SK-N-SH treated with all-trans-retinoic acid at 6 μM for 48 hours (cell line): ENCODE results near the gene CRISPLD2.

Experiments used
- ATAC-seq: fragments of 200-7000 bp; cut with Tn5 transposase; 3 replicates; pipeline ENCODE4 v1.9.1; 2020; ENCODE audit warnings: mild to moderate bottlenecking, moderate library complexity
- ARNTL ChIP-seq: fragments of 450-650 bp; formaldehyde crosslinking; IDR thresholded peaks from 2 replicates; pipeline ENCODE4 v1.5.0; 2020; ENCODE audit warnings: low read depth, mild to moderate bottlenecking, moderate library complexity, borderline replicate concordance
- BACH2 ChIP-seq: fragments of 250-450 bp; sonication (Bioruptor Pico); IDR thresholded peaks from 2 replicates; pipeline ENCODE4 v1.9.0; 2021; ENCODE audit warnings: mild to moderate bottlenecking, borderline replicate concordance
- CREB5 ChIP-seq: fragments of 250-450 bp; sonication (Bioruptor Pico); IDR thresholded peaks from 2 replicates; pipeline ENCODE4 v1.5.1; 2020; ENCODE audit warnings: low read depth, mild to moderate bottlenecking, moderate library complexity
- CSDC2 ChIP-seq: fragments of 250-450 bp; sonication (Bioruptor Pico); IDR thresholded peaks from 2 replicates; pipeline ENCODE4 v1.5.0; 2020; ENCODE audit warnings: mild to moderate bottlenecking, moderate library complexity
- CSRNP3 ChIP-seq: fragments of 250-450 bp; sonication (Bioruptor Pico); IDR thresholded peaks from 2 replicates; pipeline ENCODE4 v1.5.1; 2021; ENCODE audit warnings: mild to moderate bottlenecking, moderate library complexity
- ESRRG ChIP-seq: fragments of 250-450 bp; sonication (Bioruptor Pico); IDR thresholded peaks from 2 replicates; pipeline ENCODE4 v1.6.1; 2021; ENCODE audit warnings: mild to moderate bottlenecking
- GLIS3 ChIP-seq: fragments of 250-450 bp; sonication (Bioruptor Pico); IDR thresholded peaks from 2 replicates; pipeline ENCODE4 v1.5.0; 2020; ENCODE audit warnings: mild to moderate bottlenecking, moderate library complexity
- ISL1 ChIP-seq: fragments of 250-450 bp; sonication (Bioruptor Pico); IDR thresholded peaks from 2 replicates; pipeline ENCODE4 v2.1.2; 2022; ENCODE audit warnings: mild to moderate bottlenecking, moderate library complexity
- OSR1 ChIP-seq: fragments of 250-450 bp; sonication (Bioruptor Pico); IDR thresholded peaks from 2 replicates; pipeline ENCODE4 v1.8.0; 2022; ENCODE audit warnings: moderate library complexity, mild to moderate bottlenecking, inconsistent platforms
- PATZ1 ChIP-seq: fragments of 250-450 bp; sonication (Bioruptor Pico); IDR thresholded peaks from 2 replicates; pipeline ENCODE4 v1.8.0; 2020; ENCODE audit warnings: mild to moderate bottlenecking, moderate library complexity, borderline replicate concordance
- POU6F1 ChIP-seq: fragments of 250-450 bp; sonication (Bioruptor Pico); IDR thresholded peaks from 2 replicates; pipeline ENCODE4 v1.8.0; 2021; ENCODE audit warnings: low read depth, mild to moderate bottlenecking, moderate library complexity, borderline replicate concordance
- PPARA ChIP-seq: fragments of 250-450 bp; sonication (Bioruptor Pico); IDR thresholded peaks from 2 replicates; pipeline ENCODE4 v1.5.0; 2020; ENCODE audit warnings: mild to moderate bottlenecking, borderline replicate concordance
- RARB ChIP-seq: fragments of 250-450 bp; sonication (Bioruptor Pico); IDR thresholded peaks from 2 replicates; pipeline ENCODE4 v1.8.0; 2021; ENCODE audit warnings: mild to moderate bottlenecking, moderate library complexity
- SNAI2 ChIP-seq: fragments of 250-450 bp; sonication (Bioruptor Pico); IDR thresholded peaks from 2 replicates; pipeline ENCODE4 v1.5.0; 2020; ENCODE audit warnings: mild to moderate bottlenecking, moderate library complexity
- TCF4 ChIP-seq: fragments of 250-450 bp; sonication (Bioruptor Pico); IDR thresholded peaks from 2 replicates; pipeline ENCODE4 v1.8.0; 2021; ENCODE audit warnings: mild to moderate bottlenecking, moderate library complexity, borderline replicate concordance
- TOX ChIP-seq: fragments of 250-450 bp; sonication (Bioruptor Pico); IDR thresholded peaks from 2 replicates; pipeline ENCODE4 v1.8.0; 2021; ENCODE audit warnings: mild to moderate bottlenecking, moderate library complexity, borderline replicate concordance
- TSHZ2 ChIP-seq: fragments of 250-450 bp; sonication (Bioruptor Pico); IDR thresholded peaks from 2 replicates; pipeline ENCODE4 v1.5.0; 2020; ENCODE audit warnings: mild to moderate bottlenecking, moderate library complexity
- ZC3H10 ChIP-seq: fragments of 250-450 bp; sonication (Bioruptor Pico); IDR thresholded peaks from 2 replicates; pipeline ENCODE4 v1.5.1; 2021; ENCODE audit warnings: mild to moderate bottlenecking, moderate library complexity
- ZFP3 ChIP-seq: fragments of 250-450 bp; sonication (Bioruptor Pico); IDR thresholded peaks from 2 replicates; pipeline ENCODE4 v1.5.0; 2020; ENCODE audit warnings: mild to moderate bottlenecking, moderate library complexity
- ZFP30 ChIP-seq: fragments of 450-650 bp; formaldehyde crosslinking; IDR thresholded peaks from 2 replicates; pipeline ENCODE4 v1.5.0; 2022; ENCODE audit warnings: mild to moderate bottlenecking, moderate library complexity
- ZNF565 ChIP-seq: fragments of 450-650 bp; formaldehyde crosslinking; conservative IDR thresholded peaks from 2 replicates; pipeline ENCODE4 v1.5.0; 2020; ENCODE audit warnings: low read depth, mild to moderate bottlenecking, moderate library complexity
- ZNF70 ChIP-seq: fragments of 450-650 bp; formaldehyde crosslinking; IDR thresholded peaks from 2 replicates; pipeline ENCODE4 v1.5.0; 2020; ENCODE audit warnings: mild to moderate bottlenecking, moderate library complexity
- ZNF8 ChIP-seq: fragments of 450-650 bp; formaldehyde crosslinking; IDR thresholded peaks from 2 replicates; pipeline ENCODE4 v1.5.0; 2020; ENCODE audit warnings: mild to moderate bottlenecking, moderate library complexity

Gene CRISPLD2

GRCh38 chr16:84874553-84874952 is 54.8 kb downstream of the CRISPLD2 start:
- ATAC-seq: peak; percentile 55
- TF ChIP-seq ZNF70 (no peak), OSR1 (CRISPR knock-in tag) (no peak), ZNF8 (CRISPR knock-in tag) (no peak), CREB5 (CRISPR knock-in tag) (no peak), TSHZ2 (CRISPR knock-in tag) (no peak), CSDC2 (CRISPR knock-in tag) (no peak), ZNF565 (no peak), ARNTL (CRISPR knock-in tag) (no peak), TOX (CRISPR knock-in tag) (no peak), POU6F1 (CRISPR knock-in tag) (no peak), ISL1 (no peak), SNAI2 (CRISPR knock-in tag) (no peak), GLIS3 (CRISPR knock-in tag) (no peak), ESRRG (CRISPR knock-in tag) (no peak), PPARA (no peak), RARB (CRISPR knock-in tag) (no peak), ZC3H10 (no peak), ZFP30 (CRISPR knock-in tag) (no peak), TCF4 (CRISPR knock-in tag) (no peak)

- no peak for TF ChIP-seq PATZ1 (CRISPR knock-in tag)
- no peak for TF ChIP-seq CSDC2 (CRISPR knock-in tag)
- no peak for TF ChIP-seq ARNTL (CRISPR knock-in tag)
- no peak for TF ChIP-seq ZC3H10
- TF ChIP-seq SNAI2 (CRISPR knock-in tag): no peak
- no peak for TF ChIP-seq ZFP3 (CRISPR knock-in tag)
- no peak for TF ChIP-seq CSRNP3 (CRISPR knock-in tag)
- no peak for TF ChIP-seq GLIS3 (CRISPR knock-in tag)
- no peak for TF ChIP-seq ZNF8 (CRISPR knock-in tag)
- TF ChIP-seq BACH2: no peak
- no peak for TF ChIP-seq TCF4 (CRISPR knock-in tag)
- TF ChIP-seq OSR1 (CRISPR knock-in tag): no peak
- no peak for TF ChIP-seq ISL1
- peak; percentile 70 for ATAC-seq
These were observed 55.2 kb downstream of the CRISPLD2 start for GRCh38 chr16:84874983-84875382.

GRCh38 chr16:84875846-84876245 is 56.1 kb downstream of the CRISPLD2 start:
- no peak for ATAC-seq
- TF ChIP-seq BACH2 (no peak), CSDC2 (CRISPR knock-in tag) (no peak), TSHZ2 (CRISPR knock-in tag) (no peak), OSR1 (CRISPR knock-in tag) (no peak), ESRRG (CRISPR knock-in tag) (no peak), ZNF8 (CRISPR knock-in tag) (no peak), POU6F1 (CRISPR knock-in tag) (no peak), ZNF565 (no peak), SNAI2 (CRISPR knock-in tag) (no peak), RARB (CRISPR knock-in tag) (no peak), TOX (CRISPR knock-in tag) (no peak), ARNTL (CRISPR knock-in tag) (no peak)
